IPS-15b (cell line): ENCODE measurements around the gene RBKS.

Experiments
- H3K27me3 ChIP-seq: one replicate; pipeline ENCODE4 v1.6.1; 2013; ENCODE audit warnings: low read length; ENCODE audit not compliant: control insufficient read depth, insufficient read depth
- H3K36me3 ChIP-seq: one replicate; pipeline ENCODE4 v1.6.1; 2013; ENCODE audit warnings: low read length; ENCODE audit not compliant: control insufficient read depth, insufficient read depth
- H3K4me1 ChIP-seq: one replicate; pipeline ENCODE4 v1.6.1; 2013; ENCODE audit warnings: mild to moderate bottlenecking, low read length; ENCODE audit not compliant: control insufficient read depth, insufficient read depth
- H3K4me3 ChIP-seq: one replicate; pipeline ENCODE4 v1.5.1; 2013; ENCODE audit warnings: low read depth, low read length
- H3K9ac ChIP-seq: one replicate; pipeline ENCODE4 v1.6.1; 2013; ENCODE audit warnings: low read depth, mild to moderate bottlenecking, low read length
- H3K9me3 ChIP-seq: one replicate; pipeline ENCODE4 v1.6.1; 2013; ENCODE audit warnings: mild to moderate bottlenecking, low read length; ENCODE audit not compliant: control insufficient read depth, insufficient read depth

The RBKS gene

DNA sequence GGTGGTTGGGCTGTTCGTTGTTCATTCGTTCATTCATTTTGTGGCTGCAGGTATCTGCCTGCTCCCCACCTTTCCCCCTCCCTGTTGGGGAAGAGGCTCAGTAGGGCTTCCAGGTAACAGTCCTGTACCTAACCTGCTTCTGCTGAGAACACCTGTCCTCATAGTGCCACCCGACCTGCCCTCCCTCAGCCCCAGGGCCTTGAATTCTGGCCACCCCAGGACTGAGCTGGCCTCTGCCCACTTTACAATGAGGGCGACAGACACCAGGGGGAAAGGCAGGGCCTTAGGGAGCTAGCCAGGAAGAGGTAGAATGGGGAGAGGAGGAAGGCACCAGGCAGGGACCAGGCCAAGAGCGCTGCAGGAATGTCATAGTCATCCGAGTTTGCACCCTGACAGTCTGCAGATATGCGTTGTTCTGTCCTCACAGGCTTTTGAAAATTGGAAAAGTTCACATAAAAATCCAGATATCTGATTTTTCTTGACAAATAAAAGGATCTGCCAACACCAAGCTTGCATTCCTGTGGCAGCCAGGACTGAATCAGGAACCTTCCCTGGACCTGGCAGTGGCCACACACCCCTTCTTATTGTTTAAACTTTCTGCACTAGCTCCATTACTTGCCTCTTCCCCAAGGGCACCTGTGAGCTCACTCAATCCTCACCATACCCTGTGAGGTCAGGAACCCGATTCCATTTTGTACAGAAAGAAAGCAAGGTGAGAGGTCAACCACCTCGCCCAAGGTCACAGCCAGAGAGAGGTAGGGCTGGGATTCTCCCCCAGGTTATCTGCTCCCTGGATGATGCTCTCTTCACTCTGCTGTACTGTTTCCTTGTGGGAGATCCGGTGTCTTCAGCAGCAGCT is 153.9 kb downstream of the RBKS start:
- peaks cover 4% of the 10 kb centered on the region for H3K27me3 ChIP-seq
- no peaks in the 10 kb centered on the region for H3K9me3 ChIP-seq
- H3K4me3 ChIP-seq = peak overlapping the region; percentile 43
- peak overlapping the region; percentile 73 for H3K9ac ChIP-seq
- no peaks in the 10 kb centered on the region for H3K36me3 ChIP-seq
- no peaks in the 10 kb centered on the region for H3K4me1 ChIP-seq

DNA sequence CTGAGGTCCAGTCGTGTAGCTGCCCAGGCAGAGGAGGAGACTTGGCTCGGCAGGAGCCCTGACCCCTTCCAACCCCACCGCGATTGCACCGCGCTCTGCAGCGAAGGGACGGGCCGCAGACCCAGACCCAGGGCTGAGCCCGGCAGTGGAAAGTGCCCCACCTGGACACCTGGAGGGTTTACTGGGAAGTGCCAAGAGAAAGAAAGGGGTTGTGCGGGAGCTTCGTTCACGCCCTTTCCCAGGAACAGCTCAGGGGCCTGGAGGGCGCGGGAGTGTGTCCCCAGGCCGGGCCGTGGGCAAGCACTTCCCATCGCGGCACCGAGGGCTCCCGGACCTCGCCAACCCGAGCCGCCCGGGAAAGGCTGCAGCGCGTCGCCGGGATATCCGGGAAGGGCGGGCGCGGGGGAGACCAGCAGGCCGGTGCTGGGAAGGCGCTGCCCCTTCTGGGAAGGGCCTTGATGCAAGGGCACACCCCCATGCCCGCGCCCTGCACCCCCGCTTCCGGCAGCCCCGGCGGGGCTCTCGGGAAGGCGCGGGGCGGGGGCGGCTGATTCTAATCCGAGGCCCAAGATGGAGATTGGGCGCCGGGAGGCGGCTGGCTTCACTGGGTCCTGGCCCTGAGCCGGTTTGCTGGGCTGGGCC is 154.8 kb downstream of the RBKS start:
- Histone ChIP-seq H3K9me3 (no peaks in the 10 kb centered on the region), H3K4me1 (no peaks in the 10 kb centered on the region), H3K9ac (peak overlapping the region; percentile 73), H3K36me3 (no peaks in the 10 kb centered on the region), H3K4me3 (peak overlapping the region; percentile 67), H3K27me3 (peaks cover 4% of the 10 kb centered on the region)

DNA sequence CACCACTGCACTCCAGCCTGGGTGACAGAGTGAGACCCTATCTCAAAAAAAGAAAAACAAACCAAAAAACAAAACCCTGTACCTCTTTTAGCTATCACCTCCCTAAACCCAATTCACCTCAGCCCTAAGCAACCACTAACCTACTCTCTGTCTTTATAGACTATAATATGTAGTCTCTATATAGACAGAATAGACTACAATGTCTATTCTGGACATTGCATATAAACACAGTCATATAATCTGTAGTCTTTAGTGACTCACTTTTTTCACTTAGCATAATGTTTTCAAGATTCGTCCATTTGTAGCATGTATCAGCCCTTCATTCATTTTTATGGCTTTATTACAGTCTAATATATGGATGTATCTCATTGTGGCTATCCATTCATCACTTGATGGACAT is 155.9 kb downstream of the RBKS start:
- Histone ChIP-seq H3K4me1 (no peaks in the 10 kb centered on the region), H3K9ac (no peak overlapping the region), H3K4me3 (peak overlapping the region; percentile 67), H3K27me3 (peaks cover 4% of the 10 kb centered on the region), H3K9me3 (no peaks in the 10 kb centered on the region), H3K36me3 (no peaks in the 10 kb centered on the region)
